Glutamatergic neuron (in vitro differentiated cells): ENCODE results near the gene EDN1. TPM values are rescaled to one million over a fixed set of nuclear protein-coding genes. Genes with fewer than 3 reads are reported as not detected.

Experiments used
- DNase-seq: peaks from one replicate; pipeline ENCODE4 v3.0.0; 2022
- H3K27ac Mint-ChIP-seq: one replicate; pipeline ENCODE4 v1.8.0; 2020; ENCODE audit warnings: mild to moderate bottlenecking, mixed read lengths, inconsistent platforms; ENCODE audit not compliant: unreplicated experiment
- H3K27me3 Mint-ChIP-seq: one replicate; pipeline ENCODE4 v1.8.0; 2020; ENCODE audit warnings: mild to moderate bottlenecking, moderate library complexity, mixed read lengths, inconsistent platforms; ENCODE audit not compliant: unreplicated experiment
- H3K36me3 Mint-ChIP-seq: one replicate; pipeline ENCODE4 v1.8.0; 2020; ENCODE audit warnings: mild to moderate bottlenecking, mixed read lengths, inconsistent platforms; ENCODE audit not compliant: unreplicated experiment
- H3K4me1 Mint-ChIP-seq: one replicate; pipeline ENCODE4 v1.8.0; 2020; ENCODE audit warnings: mild to moderate bottlenecking, low read depth, mixed read lengths, inconsistent platforms; ENCODE audit not compliant: unreplicated experiment
- H3K4me3 Mint-ChIP-seq: one replicate; pipeline ENCODE4 v1.8.0; 2020; ENCODE audit warnings: mild to moderate bottlenecking, mixed read lengths, inconsistent platforms; ENCODE audit not compliant: unreplicated experiment
- H3K9me3 Mint-ChIP-seq: one replicate; pipeline ENCODE4 v1.8.0; 2020; ENCODE audit warnings: mild to moderate bottlenecking, moderate library complexity, mixed read lengths, inconsistent platforms; ENCODE audit not compliant: unreplicated experiment
- total RNA-seq: library from RNA; stranded (reverse); fragmentation: NEBNext Ultra II Directional; extraction: Animal tissue kit (Norgen Biotek cat#: 25700); gene quantifications from one replicate; pipeline ENCODE4 v1.2.1, GENCODE V29; 2021; ENCODE audit not compliant: unreplicated experiment
- TF ChIP-seq, protein P1 (sequence below): fragments of 200-600 bp; sonication (generic); IDR thresholded peaks from one replicate; pipeline ENCODE4 v1.5.0; 2021; ENCODE audit not compliant: partially characterized antibody, unreplicated experiment

EDN1 gene
- total RNA-seq, 1 donor from 2014 or later: 0.54 TPM

DNA sequence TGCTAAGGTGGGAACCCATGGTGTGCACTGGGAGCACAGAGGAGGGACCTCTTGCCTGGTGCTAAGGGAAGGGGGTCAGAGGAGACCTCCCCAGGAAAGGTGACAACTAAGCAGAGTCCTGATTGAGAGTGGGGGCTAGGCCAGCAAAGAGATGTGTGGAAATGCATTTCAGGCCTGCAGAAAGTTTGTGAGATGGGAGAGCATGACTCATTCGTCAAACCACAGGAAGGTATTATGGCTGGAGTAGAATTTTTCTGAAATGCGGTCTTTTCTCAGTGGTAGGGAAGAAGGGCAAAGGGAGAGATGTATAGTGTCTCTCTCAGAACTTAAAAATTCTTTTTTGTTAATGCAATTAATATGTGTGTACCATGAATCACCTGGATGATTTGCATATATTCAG is 23.6 kb upstream of the EDN1 start:
- H3K27ac Mint-ChIP-seq: no peak overlapping the region
- TF ChIP-seq, protein P1, sequence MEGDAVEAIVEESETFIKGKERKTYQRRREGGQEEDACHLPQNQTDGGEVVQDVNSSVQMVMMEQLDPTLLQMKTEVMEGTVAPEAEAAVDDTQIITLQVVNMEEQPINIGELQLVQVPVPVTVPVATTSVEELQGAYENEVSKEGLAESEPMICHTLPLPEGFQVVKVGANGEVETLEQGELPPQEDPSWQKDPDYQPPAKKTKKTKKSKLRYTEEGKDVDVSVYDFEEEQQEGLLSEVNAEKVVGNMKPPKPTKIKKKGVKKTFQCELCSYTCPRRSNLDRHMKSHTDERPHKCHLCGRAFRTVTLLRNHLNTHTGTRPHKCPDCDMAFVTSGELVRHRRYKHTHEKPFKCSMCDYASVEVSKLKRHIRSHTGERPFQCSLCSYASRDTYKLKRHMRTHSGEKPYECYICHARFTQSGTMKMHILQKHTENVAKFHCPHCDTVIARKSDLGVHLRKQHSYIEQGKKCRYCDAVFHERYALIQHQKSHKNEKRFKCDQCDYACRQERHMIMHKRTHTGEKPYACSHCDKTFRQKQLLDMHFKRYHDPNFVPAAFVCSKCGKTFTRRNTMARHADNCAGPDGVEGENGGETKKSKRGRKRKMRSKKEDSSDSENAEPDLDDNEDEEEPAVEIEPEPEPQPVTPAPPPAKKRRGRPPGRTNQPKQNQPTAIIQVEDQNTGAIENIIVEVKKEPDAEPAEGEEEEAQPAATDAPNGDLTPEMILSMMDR: no peak
- no peak for DNase-seq
- H3K36me3 Mint-ChIP-seq: no peaks in the 10 kb centered on the region
- no peaks in the 10 kb centered on the region for H3K27me3 Mint-ChIP-seq
- H3K9me3 Mint-ChIP-seq: no peaks in the 10 kb centered on the region
- H3K4me1 Mint-ChIP-seq: peaks cover 3% of the 10 kb centered on the region
- H3K4me3 Mint-ChIP-seq: no peak overlapping the region

DNA sequence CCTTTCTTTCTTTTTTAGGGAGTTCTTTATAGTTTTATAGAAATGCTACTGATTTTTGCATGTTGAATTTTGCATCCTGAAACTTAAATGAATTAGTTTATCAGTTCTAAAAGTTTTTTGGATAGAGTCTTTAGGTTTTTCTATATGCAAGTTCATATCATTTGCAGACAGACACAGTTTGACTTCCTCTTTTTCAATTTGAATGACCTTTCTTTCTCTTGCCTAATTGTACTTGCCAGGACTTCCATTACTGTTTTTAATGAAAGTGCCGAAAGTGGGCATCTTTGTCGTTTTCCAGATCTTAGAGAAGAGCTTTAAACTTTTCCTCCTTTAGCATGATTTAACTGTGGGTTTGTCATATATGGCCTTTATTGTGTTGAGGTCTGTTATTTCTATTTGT is 21.1 kb upstream of the EDN1 start:
- H3K27me3 Mint-ChIP-seq: no peaks in the 10 kb centered on the region
- DNase-seq: no peak
- no peaks in the 10 kb centered on the region for H3K9me3 Mint-ChIP-seq
- no peak overlapping the region for H3K4me3 Mint-ChIP-seq
- no peaks in the 10 kb centered on the region for H3K4me1 Mint-ChIP-seq
- no peak overlapping the region for H3K27ac Mint-ChIP-seq
- H3K36me3 Mint-ChIP-seq: no peaks in the 10 kb centered on the region
- TF ChIP-seq, protein P1: no peak

DNA sequence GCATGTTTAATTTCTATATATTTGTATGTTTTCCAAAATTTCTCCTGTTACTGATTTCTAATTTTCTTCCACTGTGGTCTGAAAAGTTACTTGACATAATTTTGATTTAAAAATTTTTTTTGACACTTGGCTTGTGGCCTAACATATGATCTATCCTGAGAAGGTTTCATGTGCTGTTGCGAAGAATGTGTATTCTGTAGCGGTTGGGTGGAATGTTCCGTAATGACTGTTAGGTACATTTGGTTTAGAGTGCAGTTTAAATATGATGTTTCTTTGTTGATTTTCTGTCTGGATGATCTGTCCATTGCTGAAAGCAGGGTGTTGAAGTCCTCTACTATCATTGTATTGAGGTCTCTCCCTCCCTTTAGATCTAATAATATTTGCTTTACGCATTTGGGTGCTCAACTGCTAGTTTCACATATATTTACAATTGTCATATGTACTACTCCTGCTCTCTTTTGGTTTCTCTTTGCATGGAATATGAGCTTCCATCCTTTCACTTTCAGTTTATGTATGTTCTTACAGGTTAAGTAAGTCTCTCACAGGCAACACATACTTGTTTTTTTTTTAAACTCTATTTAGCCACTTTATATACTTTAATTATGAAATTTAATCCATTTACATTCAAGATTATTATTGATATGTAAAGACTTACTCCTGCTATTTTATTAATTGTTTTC is 19.5 kb upstream of the EDN1 start:
- Mint-ChIP-seq H3K36me3 (no peaks in the 10 kb centered on the region), H3K27me3 (no peaks in the 10 kb centered on the region), H3K9me3 (no peaks in the 10 kb centered on the region), H3K27ac (no peak overlapping the region), H3K4me3 (no peak overlapping the region), H3K4me1 (peaks cover 1% of the 10 kb centered on the region)
- TF ChIP-seq, protein P1: no peak
- DNase-seq: no peak

DNA sequence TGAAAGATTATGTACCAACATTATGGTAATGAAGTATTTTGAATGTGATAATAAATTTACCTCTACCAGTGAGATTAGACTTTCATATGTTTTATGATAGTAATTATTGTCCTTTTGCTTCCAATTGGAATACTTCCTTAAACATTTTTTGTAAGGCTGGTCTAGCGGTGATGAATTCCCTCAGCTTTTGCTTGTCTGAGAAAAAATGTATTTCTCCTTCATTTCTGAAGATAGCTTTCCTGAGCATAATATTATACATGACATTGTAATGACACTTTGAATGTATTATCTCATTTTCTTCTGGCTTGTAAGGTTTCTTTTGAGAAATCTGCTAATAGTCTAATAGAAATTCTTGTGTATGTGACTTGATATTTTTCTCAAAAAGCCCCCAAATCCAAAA is 18.6 kb upstream of the EDN1 start:
- no peak for DNase-seq
- Mint-ChIP-seq H3K27me3 (no peaks in the 10 kb centered on the region), H3K27ac (no peak overlapping the region), H3K4me1 (peaks cover 1% of the 10 kb centered on the region), H3K36me3 (no peaks in the 10 kb centered on the region), H3K9me3 (no peaks in the 10 kb centered on the region), H3K4me3 (no peak overlapping the region)
- TF ChIP-seq, protein P1: no peak

DNA sequence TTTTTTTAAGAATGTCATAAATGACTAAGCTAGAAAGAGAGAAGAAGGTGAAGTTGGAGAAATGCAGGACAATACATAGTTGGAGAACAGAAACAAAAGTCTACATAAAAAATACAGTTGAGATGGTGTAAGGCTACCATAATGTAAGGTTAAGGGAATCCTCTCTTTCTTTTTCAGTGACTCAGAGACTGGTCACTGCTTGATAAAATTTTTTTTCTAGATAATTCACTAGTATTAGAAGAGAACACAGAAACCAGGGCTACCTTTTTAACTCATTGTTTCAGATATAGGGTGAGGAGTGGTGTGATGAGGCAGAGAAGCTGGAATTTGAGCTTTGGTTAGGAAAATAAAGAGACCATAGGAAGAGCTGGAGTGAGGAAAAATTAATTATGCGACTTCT is 18.2 kb upstream of the EDN1 start:
- Mint-ChIP-seq H3K27me3 (no peaks in the 10 kb centered on the region), H3K36me3 (no peaks in the 10 kb centered on the region), H3K4me3 (no peak overlapping the region), H3K9me3 (no peaks in the 10 kb centered on the region), H3K4me1 (peaks cover 1% of the 10 kb centered on the region), H3K27ac (no peak overlapping the region)
- no peak for DNase-seq
- TF ChIP-seq, protein P1: no peak
